GM18870 (cell line): ENCODE results near the gene IGSF9B.

Experiments
- ATAC-seq: cut with Tn5 transposase; IDR thresholded peaks from one replicate; pipeline ENCODE4 v1.9.1; 2021; ENCODE audit warnings: moderate library complexity; ENCODE audit not compliant: unreplicated experiment

The IGSF9B gene

GRCh38 chr11:133957900-133958299, 1.1 kb upstream of the IGSF9B start:
- ATAC-seq = no peak

- no peak for ATAC-seq
Measured at GRCh38 chr11:133955945-133956421, 785 bp downstream of the IGSF9B start.

GRCh38 chr11:133955081-133955891, 1.5 kb downstream of the IGSF9B start:
- ATAC-seq = no peak

- ATAC-seq = no peak
Measured at GRCh38 chr11:133953999-133954398, 2.8 kb downstream of the IGSF9B start.

GRCh38 chr11:133953547-133953946, 3.2 kb downstream of the IGSF9B start:
- ATAC-seq = no peak

GRCh38 chr11:133952199-133953190, 4.3 kb downstream of the IGSF9B start:
- no peak for ATAC-seq

GRCh38 chr11:133951327-133952198, 5.2 kb downstream of the IGSF9B start:
- ATAC-seq = no peak

- ATAC-seq = no peak
Measured at GRCh38 chr11:133950874-133951326, 5.9 kb downstream of the IGSF9B start.

GRCh38 chr11:133950421-133950820, 6.3 kb downstream of the IGSF9B start:
- no peak for ATAC-seq

- ATAC-seq = no peak
Measured at GRCh38 chr11:133949129-133949528, 7.6 kb downstream of the IGSF9B start.

GRCh38 chr11:133948711-133949110, 8.1 kb downstream of the IGSF9B start:
- ATAC-seq = no peak

GRCh38 chr11:133947321-133947756, 9.4 kb downstream of the IGSF9B start:
- ATAC-seq = no peak

GRCh38 chr11:133946541-133947318, 10.0 kb downstream of the IGSF9B start:
- no peak for ATAC-seq

- ATAC-seq = no peak
Measured at GRCh38 chr11:133946051-133946450, 10.7 kb downstream of the IGSF9B start.

GRCh38 chr11:133945087-133945974, 11.4 kb downstream of the IGSF9B start:
- no peak for ATAC-seq

GRCh38 chr11:133943950-133944698, 12.6 kb downstream of the IGSF9B start:
- no peak for ATAC-seq

- ATAC-seq = no peak
Measured at GRCh38 chr11:133942577-133942976, 14.2 kb downstream of the IGSF9B start.

GRCh38 chr11:133941546-133941945, 15.2 kb downstream of the IGSF9B start:
- no peak for ATAC-seq
